ENCODE results near the gene TBC1D9B. TPM values are rescaled to one million over a fixed set of nuclear protein-coding genes. Genes with fewer than 3 reads are reported as not detected.

Gene TBC1D9B
- total RNA-seq, 2 experiments from 2014 or later: 92.4 to 94.6 TPM

DNA sequence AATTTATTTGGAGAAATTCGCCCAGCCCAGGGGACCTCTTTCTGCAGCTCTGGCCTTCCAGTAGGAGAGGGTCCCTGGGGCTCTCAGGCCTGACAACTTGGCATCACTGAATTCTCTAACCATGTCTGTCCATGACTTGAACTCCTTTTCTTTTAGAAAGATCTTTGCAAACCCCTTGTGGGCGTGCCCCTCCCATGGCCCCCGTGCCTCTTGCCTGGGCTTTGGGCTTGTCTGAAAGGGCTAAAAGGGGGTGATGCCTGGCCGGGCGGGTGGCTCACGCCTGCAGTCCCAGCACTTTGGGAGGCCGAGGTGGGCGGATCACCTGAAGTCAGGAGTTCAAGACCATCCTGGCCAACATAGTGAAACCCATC, 90.2 kb downstream of the TBC1D9B start:
- peaks cover 28% of the 10 kb centered on the region for H3K4me1 Mint-ChIP-seq (ENCODE audit: low read depth)
- CTCF ChIA-PET: interaction anchor here (2.6 kb wide), 1 partner anchor 15 kb away, joined by 9 read pairs; no protein-coding TSS in a partner anchor
- intact Hi-C loops (cut with micrococcal nuclease): no loop called here
- H3K27me3 Mint-ChIP-seq: no peaks in the 10 kb centered on the region
- TF ChIP-seq, protein P1, sequence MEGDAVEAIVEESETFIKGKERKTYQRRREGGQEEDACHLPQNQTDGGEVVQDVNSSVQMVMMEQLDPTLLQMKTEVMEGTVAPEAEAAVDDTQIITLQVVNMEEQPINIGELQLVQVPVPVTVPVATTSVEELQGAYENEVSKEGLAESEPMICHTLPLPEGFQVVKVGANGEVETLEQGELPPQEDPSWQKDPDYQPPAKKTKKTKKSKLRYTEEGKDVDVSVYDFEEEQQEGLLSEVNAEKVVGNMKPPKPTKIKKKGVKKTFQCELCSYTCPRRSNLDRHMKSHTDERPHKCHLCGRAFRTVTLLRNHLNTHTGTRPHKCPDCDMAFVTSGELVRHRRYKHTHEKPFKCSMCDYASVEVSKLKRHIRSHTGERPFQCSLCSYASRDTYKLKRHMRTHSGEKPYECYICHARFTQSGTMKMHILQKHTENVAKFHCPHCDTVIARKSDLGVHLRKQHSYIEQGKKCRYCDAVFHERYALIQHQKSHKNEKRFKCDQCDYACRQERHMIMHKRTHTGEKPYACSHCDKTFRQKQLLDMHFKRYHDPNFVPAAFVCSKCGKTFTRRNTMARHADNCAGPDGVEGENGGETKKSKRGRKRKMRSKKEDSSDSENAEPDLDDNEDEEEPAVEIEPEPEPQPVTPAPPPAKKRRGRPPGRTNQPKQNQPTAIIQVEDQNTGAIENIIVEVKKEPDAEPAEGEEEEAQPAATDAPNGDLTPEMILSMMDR (IDR thresholded peaks at IDR 0.05): no peak
- H3K27ac Mint-ChIP-seq: no peak overlapping the region
- POLR2A ChIA-PET: interaction anchor here (0.6 to 1.4 kb wide), 3 partner anchors 12 to 278 kb away, joined by 3 to 4 read pairs (median 3); no protein-coding TSS in a partner anchor
- H3K9me3 Mint-ChIP-seq: no peaks in the 10 kb centered on the region
- DNase-seq (no peak), ATAC-seq (no peak)
- H3K36me3 Mint-ChIP-seq (ENCODE audit: low read depth): peaks cover 20% of the 10 kb centered on the region
- peak overlapping the region; percentile 21 for H3K4me3 Mint-ChIP-seq

DNA sequence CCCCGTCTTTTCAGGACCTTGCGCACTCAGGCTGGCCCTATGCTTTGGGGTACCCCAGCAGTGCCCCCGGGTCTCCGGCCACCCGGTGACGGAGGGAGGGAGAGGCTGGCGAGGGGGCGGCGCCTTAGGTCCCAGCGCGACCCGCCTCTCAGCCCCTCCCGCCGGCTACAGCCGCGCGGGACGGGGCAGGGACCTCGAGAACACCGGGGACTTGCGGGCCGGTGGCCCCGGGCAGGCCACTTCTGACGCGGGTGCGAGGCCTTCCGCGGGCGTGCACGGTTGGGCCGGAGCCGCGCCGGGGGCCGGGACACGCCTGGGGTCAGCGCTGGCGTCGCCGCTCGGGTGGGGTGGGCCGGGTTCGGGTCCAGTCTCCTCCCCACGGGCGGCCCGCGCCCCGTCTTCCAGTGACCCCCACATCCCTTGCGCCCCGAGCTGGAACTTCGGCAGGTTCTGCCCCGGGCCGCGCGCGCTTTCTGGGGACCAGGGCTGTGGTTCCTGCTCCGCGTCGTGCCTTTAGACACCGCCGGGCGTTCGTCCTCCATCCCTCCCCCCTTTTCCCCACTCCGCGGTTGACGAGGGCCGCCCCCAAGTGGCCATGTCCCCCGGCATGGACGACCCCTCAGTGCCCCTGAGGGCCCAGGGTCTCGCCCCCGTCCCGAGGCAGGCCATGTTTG, 90.8 kb downstream of the TBC1D9B start:
- Mint-ChIP-seq H3K36me3 (ENCODE audit: low read depth) (peaks cover 17% of the 10 kb centered on the region), H3K27me3 (no peaks in the 10 kb centered on the region), H3K9me3 (no peaks in the 10 kb centered on the region), H3K27ac (no peak overlapping the region), H3K4me1 (ENCODE audit: low read depth) (peaks cover 23% of the 10 kb centered on the region), H3K4me3 (peak overlapping the region; percentile 21)
- intact Hi-C loops (cut with micrococcal nuclease): no loop called here
- ATAC-seq: no peak
- POLR2A ChIA-PET: interaction anchor here (0.6 to 1.4 kb wide), 3 partner anchors 11 to 278 kb away, joined by 3 to 4 read pairs (median 3); no protein-coding TSS in a partner anchor
- DNase-seq: no peak
- TF ChIP-seq, protein P1 (IDR thresholded peaks at IDR 0.05): no peak
- CTCF ChIA-PET: interaction anchor here (1.1 to 2.6 kb wide), 2 partner anchors 15 to 54 kb away, joined by 5 to 9 read pairs; no protein-coding TSS in a partner anchor

DNA sequence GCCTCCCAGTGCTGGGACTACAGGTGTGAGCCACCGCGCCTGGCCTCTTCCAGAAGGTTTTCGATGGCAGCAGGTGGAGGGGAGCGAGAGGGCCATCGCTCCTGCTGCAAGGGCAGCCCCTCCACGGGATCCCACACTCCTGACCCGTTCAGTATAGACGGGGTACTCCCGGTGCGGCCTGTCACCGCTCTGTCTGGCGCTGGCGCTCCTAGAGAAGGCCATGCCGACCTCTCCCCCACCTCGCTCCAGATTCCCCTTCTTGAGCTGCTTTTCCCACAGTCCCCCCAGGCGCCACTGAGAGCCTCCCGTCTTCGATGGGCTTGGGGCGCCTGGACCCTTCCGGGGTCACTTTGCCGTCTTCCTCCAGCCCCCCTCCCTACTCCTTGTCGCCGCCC, 91.3 kb downstream of the TBC1D9B start:
- H3K36me3 Mint-ChIP-seq (ENCODE audit: low read depth): peaks cover 12% of the 10 kb centered on the region
- intact Hi-C loops (cut with micrococcal nuclease): no loop called here
- peaks cover 21% of the 10 kb centered on the region for H3K4me1 Mint-ChIP-seq (ENCODE audit: low read depth)
- POLR2A ChIA-PET: interaction anchor here (0.8 to 1.4 kb wide), 2 partner anchors 11 to 202 kb away, joined by 3 to 4 read pairs; no protein-coding TSS in a partner anchor
- H3K9me3 Mint-ChIP-seq: no peaks in the 10 kb centered on the region
- TF ChIP-seq, protein P1 (IDR thresholded peaks at IDR 0.05): no peak
- H3K27me3 Mint-ChIP-seq: no peaks in the 10 kb centered on the region
- no peak overlapping the region for H3K27ac Mint-ChIP-seq
- no peak overlapping the region for H3K4me3 Mint-ChIP-seq
- DNase-seq: no peak
- CTCF ChIA-PET: interaction anchor here (1.1 to 2.6 kb wide), 3 partner anchors 14 to 53 kb away, joined by 3 to 9 read pairs (median 5); no protein-coding TSS in a partner anchor
- ATAC-seq: no peak

DNA sequence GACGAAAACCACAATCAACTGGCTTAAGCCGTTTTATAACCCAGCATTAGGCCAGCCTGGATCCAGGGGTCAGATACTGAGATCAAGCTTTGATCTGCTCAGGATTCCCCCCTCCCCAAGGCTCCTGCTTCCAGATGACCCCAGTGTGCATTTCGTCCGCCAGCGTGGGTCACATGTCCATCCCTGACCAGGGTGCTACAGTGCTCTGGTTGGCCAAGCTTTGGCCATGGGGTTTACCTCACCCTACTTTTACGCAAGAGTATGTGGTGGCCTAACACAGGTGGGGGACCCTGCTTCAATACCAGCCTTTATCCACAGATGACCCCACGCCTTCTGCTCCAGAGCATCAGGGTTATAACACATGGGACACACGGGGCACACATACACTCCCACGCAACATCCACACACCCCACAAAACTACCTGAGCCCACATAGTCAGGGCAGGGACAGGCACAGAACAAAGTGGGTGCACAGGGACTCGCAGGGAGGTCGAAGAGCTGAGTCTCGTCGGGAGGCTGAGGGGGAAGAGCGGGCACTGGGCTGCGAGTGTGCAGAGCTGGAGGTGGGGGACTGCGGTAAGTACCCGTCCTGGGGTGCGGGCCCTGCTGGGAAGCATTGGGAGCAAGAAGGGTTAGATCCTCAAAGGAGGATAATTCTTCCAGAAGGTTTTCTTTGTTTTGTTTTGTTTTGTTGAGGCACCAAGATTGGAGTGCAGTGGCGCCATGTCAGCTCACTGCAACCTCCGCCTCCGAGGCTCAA, 92.0 kb downstream of the TBC1D9B start:
- Mint-ChIP-seq H3K27me3 (no peaks in the 10 kb centered on the region), H3K36me3 (ENCODE audit: low read depth) (peaks cover 13% of the 10 kb centered on the region), H3K4me1 (ENCODE audit: low read depth) (peaks cover 21% of the 10 kb centered on the region), H3K9me3 (no peaks in the 10 kb centered on the region), H3K4me3 (no peak overlapping the region), H3K27ac (no peak overlapping the region)
- ChIA-PET POLR2A (interaction anchor here (0.5 to 1.4 kb wide), 2 partner anchors 75 to 282 kb away, joined by 3 read pairs; no protein-coding TSS in a partner anchor), CTCF (interaction anchor here (1.1 to 2.6 kb wide), 4 partner anchors 14 to 53 kb away, joined by 3 to 9 read pairs (median 4); no protein-coding TSS in a partner anchor)
- TF ChIP-seq, protein P1 (IDR thresholded peaks at IDR 0.05): no peak
- ATAC-seq (no peak), DNase-seq (no peak)
- intact Hi-C loops (cut with micrococcal nuclease): no loop called here
